Cardiac muscle cell (in vitro differentiated cells and primary cell): ENCODE data around the gene CRELD2. TPM values are rescaled to one million over a fixed set of nuclear protein-coding genes. Genes with fewer than 3 reads are reported as not detected.
"Not testable (repeated sequence)": the region's sequence is repeated elsewhere in the genome, so short reads cannot be mapped to it uniquely, and the experiment has no call there.

ENCODE experiments used
- DNase-seq, 2 donors: peaks; one replicate each; pipeline versions ENCODE4 v3.0.0 to v3.0.0-alpha.2; 2010 to 2017; ENCODE audit warnings: low read depth in 1 of 2, low spot score in 1 of 2
- H3K27ac ChIP-seq: fragments of 200-600 bp; sonication (generic); 2 replicates; pipeline ENCODE4 v1.5.1; 2016
- H3K27me3 ChIP-seq: fragments of 200-600 bp; sonication (generic); 2 replicates; pipeline ENCODE4 v1.6.0; 2016; ENCODE audit warnings: control low read depth
- H3K36me3 ChIP-seq: fragments of 200-600 bp; sonication (generic); 2 replicates; pipeline ENCODE4 v1.5.1; 2016; ENCODE audit warnings: control low read depth
- H3K4me1 ChIP-seq: fragments of 200-600 bp; sonication (generic); 2 replicates; pipeline ENCODE4 v1.8.1; 2017; ENCODE audit warnings: low read depth, mild to moderate bottlenecking, mixed run types
- H3K4me3 ChIP-seq: fragments of 200-600 bp; sonication (generic); 2 replicates; pipeline ENCODE4 v1.5.1; 2016; ENCODE audit warnings: mild to moderate bottlenecking
- H3K9me3 ChIP-seq: fragments of 200-600 bp; sonication (generic); 2 replicates; pipeline ENCODE4 v1.5.1; 2017; ENCODE audit warnings: low read depth, mild to moderate bottlenecking, control low read depth
- polyA plus RNA-seq: library from polyadenylated mRNA; unstranded; fragments of >200 nt; fragmentation: Nextera tagmentation; extraction: Ambion mirVana; gene quantifications from 2 replicates; pipeline ENCODE4 v1.2.1, GENCODE V29; 2016
- total RNA-seq: library from RNA; depleted of rRNA; stranded (reverse); fragments of >200 nt; gene quantifications from 2 replicates; pipeline ENCODE4 v1.2.3, GENCODE V29; 2016
- TF ChIP-seq, protein P1 (sequence below): IDR thresholded peaks from 2 replicates; pipeline ENCODE4 v1.5.1; 2012; ENCODE audit warnings: low read depth, mild to moderate bottlenecking, low read length

The CRELD2 gene
- total and polyA plus RNA-seq, 2 experiments from 2014 or later: 36.0 to 112 TPM

DNA sequence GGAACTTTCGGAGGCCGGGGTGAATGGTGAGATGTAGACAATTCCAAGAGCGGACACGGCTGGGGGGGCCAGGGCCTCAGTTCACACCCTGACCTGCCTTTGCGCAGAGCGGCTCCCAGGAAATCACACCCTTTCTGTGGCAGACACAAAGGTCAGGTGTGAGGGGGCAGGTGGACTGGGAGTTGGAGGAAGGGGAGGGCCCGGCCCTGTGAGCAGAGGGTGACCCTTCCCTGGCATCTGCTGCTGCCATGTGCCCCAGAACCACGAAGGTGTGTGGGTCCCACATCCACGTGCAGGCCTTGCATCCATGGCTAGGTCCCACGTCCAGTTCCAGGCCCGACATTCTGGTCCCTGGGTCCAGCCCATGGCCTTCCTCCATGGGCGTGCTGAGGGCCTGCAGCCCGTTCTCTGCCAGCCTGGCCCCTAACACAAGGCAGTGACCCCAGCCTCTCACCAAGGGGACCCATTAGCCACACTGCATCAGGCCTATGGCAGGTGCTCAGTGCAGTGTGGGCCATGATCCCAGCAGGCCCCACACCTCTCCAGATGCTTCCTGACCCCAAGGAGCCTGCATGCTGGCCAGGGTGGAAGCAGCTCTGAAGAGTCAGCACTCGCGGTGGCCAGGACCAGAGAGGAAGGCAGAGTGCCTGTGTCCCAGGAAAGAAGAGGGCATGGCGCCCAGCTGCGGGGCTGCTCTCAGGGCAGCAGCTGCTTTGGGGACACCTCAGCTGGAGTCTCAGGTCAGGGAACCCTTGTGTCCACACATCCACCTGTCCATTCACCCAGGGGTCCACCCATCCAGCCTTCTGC lies 23.3 kb downstream of the CRELD2 start:
- H3K4me3 ChIP-seq: no peak overlapping the region
- no peak for DNase-seq
- H3K27me3 ChIP-seq: no peaks in the 10 kb centered on the region
- H3K36me3 ChIP-seq: no peaks in the 10 kb centered on the region
- H3K4me1 ChIP-seq: peaks cover 26% of the 10 kb centered on the region
- TF ChIP-seq, protein P1, sequence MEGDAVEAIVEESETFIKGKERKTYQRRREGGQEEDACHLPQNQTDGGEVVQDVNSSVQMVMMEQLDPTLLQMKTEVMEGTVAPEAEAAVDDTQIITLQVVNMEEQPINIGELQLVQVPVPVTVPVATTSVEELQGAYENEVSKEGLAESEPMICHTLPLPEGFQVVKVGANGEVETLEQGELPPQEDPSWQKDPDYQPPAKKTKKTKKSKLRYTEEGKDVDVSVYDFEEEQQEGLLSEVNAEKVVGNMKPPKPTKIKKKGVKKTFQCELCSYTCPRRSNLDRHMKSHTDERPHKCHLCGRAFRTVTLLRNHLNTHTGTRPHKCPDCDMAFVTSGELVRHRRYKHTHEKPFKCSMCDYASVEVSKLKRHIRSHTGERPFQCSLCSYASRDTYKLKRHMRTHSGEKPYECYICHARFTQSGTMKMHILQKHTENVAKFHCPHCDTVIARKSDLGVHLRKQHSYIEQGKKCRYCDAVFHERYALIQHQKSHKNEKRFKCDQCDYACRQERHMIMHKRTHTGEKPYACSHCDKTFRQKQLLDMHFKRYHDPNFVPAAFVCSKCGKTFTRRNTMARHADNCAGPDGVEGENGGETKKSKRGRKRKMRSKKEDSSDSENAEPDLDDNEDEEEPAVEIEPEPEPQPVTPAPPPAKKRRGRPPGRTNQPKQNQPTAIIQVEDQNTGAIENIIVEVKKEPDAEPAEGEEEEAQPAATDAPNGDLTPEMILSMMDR: no peak
- H3K9me3 ChIP-seq: no peaks in the 10 kb centered on the region
- H3K27ac ChIP-seq: no peak overlapping the region

DNA sequence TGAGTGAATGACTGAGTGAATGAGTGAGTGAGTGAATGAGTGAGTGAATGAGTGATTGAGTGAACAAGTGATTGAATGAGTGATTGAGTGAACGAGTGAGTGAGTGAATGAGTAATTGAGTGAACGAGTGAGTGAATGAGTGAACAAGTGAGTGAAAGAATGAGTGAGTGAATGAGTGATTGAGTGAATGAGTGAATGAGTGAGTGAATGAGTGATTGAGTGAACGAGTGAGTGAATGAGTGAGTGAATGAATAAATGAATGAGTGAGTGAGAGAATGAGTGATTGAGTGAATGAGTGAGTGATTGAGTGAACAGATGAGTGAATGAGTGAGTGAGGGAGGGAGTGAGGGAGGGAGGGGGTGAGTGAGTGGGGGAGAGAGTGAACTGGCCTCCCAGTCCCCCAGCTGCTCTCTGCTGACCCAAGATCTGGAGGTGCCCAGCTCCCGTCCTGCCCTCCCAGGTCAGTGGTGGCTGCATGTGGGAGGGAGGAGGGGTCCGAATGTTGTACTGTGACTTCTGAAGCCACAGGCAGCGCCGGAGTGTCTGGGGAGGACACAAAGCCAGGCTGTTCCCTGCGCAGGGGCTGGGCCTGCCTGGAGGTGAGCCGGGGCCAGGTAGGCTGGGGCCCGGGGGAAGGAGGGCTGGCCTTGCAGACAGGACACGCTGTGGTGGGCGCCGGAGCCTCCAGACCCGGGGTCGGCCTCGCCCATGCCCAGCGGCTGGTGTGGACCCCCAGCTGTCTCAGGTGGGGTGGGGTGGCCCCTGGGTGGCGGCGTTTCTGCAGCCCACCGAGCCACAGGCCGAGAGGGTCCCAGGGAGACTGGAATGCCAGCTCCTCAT lies 24.4 kb downstream of the CRELD2 start:
- H3K27ac ChIP-seq: peak overlapping the region; percentile 87
- TF ChIP-seq, protein P1: no peak

DNA sequence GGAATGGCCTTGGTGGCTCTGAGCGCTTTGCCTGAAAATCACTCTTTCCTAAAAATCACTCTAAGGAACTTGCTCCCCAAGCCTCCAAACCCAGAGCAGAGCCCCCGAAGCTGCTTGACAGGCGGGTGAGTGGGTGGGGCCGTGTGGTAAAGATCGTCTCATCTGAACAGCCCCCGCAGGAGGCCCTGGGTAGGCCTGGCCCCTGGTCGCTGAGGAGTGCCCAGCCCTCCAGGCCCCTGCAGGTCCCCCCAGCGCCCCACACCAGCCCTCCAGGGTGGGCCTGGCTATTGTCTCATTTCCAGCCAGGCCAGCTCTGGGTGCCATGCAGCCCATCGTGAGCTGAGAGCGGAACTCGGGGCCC lies 25.0 kb downstream of the CRELD2 start:
- TF ChIP-seq, protein P1: no peak
- no peak overlapping the region for H3K4me3 ChIP-seq
- H3K27me3 ChIP-seq: no peaks in the 10 kb centered on the region
- peak overlapping the region; percentile 87 for H3K27ac ChIP-seq
- no peaks in the 10 kb centered on the region for H3K36me3 ChIP-seq
- peaks cover 14% of the 10 kb centered on the region for H3K4me1 ChIP-seq
- no peak for DNase-seq
- no peaks in the 10 kb centered on the region for H3K9me3 ChIP-seq

More for the DNA sequence above, 24.4 kb downstream of the CRELD2 start:
- peaks cover 20% of the 10 kb centered on the region for H3K4me1 ChIP-seq
- DNase-seq: no peak
- no peaks in the 10 kb centered on the region for H3K27me3 ChIP-seq
- no peaks in the 10 kb centered on the region for H3K9me3 ChIP-seq
- no peak overlapping the region for H3K4me3 ChIP-seq
- no peaks in the 10 kb centered on the region for H3K36me3 ChIP-seq

DNA sequence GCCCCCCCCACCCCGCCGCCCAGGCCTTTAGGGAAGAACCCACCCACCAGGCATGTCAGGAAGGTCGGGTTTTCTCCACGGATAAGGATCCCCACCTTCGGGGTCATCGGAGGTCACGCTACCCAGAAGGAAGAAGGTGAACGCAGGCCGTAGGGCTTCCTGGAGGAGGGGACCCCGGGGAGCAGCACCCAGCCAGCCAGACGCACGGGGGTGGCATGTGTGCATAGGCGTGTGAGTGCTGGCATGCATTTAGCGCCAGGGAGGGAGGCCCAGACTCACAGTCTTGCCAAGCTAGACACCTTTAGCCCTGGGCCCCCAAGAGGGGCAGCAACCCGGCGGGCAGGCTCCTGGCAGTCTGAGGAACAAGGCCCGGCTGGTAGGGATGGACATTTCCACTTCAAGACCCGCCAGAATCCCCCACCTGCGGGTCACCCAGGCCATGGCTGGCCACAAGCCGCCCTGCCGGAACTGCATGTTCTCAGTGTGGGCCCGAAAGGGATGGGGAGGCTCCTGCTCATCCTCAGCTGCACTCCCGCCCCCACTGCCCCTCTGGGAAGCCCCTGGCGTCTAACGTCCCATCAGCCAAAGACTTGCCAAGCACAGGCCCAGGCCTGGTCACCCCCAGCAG lies 25.5 kb downstream of the CRELD2 start:
- Histone ChIP-seq H3K27ac (peak overlapping the region; percentile 87), H3K36me3 (no peaks in the 10 kb centered on the region)
- TF ChIP-seq, protein P1: no peak

DNA sequence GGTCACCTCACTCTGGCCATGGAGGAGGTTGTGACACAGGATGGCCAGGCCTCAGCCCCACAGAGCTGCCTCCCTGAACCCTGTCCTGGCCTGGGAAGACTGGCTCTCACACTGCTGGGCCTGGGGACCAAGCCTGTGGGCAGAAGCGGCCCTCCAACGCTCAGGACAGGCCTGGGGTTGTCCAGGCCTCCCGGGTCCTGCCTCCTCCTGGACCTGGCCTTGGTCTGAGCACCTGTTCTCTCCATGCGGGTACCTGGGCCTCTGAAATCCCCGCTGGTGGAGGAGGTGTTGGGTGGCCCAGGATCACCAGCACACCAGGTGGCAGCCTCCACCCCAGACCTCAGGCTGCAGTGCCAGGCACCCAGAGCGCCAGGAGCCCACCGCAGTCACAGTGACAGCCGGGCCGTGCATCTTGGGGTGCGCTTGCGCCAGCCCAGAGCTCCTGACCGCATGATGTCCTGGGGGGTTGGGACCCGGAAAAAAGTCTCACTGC lies 26.0 kb downstream of the CRELD2 start:
- no peaks in the 10 kb centered on the region for H3K9me3 ChIP-seq
- no peaks in the 10 kb centered on the region for H3K27me3 ChIP-seq
- H3K36me3 ChIP-seq: no peaks in the 10 kb centered on the region
- no peak overlapping the region for H3K4me3 ChIP-seq
- peaks cover 13% of the 10 kb centered on the region for H3K4me1 ChIP-seq
- TF ChIP-seq, protein P1: no peak
- DNase-seq: no peak
- H3K27ac ChIP-seq: peak overlapping the region; percentile 87

More for the DNA sequence above, 25.5 kb downstream of the CRELD2 start:
- DNase-seq: no peak
- Histone ChIP-seq H3K4me3 (no peak overlapping the region), H3K4me1 (peaks cover 13% of the 10 kb centered on the region), H3K27me3 (no peaks in the 10 kb centered on the region), H3K9me3 (no peaks in the 10 kb centered on the region)

GRCh38 chr22:49945042-49945794 lies 26.8 kb downstream of the CRELD2 start:
- H3K9me3 ChIP-seq, H3K27me3 ChIP-seq, H3K36me3 ChIP-seq, H3K4me3 ChIP-seq: not testable (repeated sequence)
- peak in 1 of 2 donors; percentile 42 for DNase-seq
- Histone ChIP-seq H3K27ac (peak overlapping the region; percentile 72), H3K4me1 (peaks cover 13% of the 10 kb centered on the region)
